Urothelium cell line (cell line): ENCODE measurements around the gene RNF150.
"Not testable (repeated sequence)": the region's sequence is repeated elsewhere in the genome, so short reads cannot be mapped to it uniquely, and the experiment has no call there.

ENCODE experiments used
- DNase-seq: peaks from one replicate; pipeline ENCODE4 v3.0.0; 2011; ENCODE audit warnings: low spot score, mixed read lengths
- FAIRE-seq: peaks from 2 replicates; lab custom pipeline; 2011; peaks lifted over from hg19 to GRCh38; lab: Jason Lieb, UNC

The RNF150 gene

DNA sequence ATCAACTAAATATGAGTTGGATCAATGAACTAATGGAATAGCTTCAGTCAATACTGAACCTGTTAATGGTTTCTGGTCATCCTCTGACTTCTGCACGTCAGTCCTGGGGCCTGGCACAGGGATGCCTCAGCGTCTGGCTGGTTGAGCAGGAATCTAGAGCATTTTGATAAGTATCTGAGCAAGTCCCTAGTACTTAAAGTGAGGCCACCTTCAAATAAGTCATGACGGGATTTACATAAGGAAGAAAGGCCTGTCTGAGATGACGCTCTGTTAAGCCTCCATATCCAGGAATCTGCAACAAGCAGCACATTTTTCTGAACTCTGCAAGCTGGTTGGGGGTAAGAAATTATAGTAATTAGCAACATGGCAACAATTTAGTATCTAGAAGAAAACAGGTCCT lies 293.9 kb downstream of the RNF150 start:
- DNase-seq, result no peak
- no peak for FAIRE-seq

DNA sequence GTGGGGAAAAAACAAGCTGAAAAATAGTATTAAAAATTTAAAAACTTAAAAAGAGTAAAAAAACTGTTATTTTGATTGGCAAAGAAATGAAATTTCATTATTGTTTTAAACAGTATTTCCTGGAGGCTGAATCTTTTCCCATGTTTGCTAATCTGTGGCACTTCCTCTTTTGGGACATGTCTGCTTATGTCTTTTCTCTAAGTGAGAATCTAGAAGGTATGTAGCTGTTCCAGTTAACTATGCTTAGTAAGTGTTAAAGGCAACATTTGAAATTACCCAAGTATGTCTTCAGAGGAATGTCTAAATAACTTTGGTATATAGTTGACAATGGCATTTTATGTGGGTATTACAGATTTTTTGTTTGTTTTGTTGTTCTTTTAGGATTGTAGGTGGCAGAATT lies 295.5 kb downstream of the RNF150 start:
- no peak for FAIRE-seq

DNA sequence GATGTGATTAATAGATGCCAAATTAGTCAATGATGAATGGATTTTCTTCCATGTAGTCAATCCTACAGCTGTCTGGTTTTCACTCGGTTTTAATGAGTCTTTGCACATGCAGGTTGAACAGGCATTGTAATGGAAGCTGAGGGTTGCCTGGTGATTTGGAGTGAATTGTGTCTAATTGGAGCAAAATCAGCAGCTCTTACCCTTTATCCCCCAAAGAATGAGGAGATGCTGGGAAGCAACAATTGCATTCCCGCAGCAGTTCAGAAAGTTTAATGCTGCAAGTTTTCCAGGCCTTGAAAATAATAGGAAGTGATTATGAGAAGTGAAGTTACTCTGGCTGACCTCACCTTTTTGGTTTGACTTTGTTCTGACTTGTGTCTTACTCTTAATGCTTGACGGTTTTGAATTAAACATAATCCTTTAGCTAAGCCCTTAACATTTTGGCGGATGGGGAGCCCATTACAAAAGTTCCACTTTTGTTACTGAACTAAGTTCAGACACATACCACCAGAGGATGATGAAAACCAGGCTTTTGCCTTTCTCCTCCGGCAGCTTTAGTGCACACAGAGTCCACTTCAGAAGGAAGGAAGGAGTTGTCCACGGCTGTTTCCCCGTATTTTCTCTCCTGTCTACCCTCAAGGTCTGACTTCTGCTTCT lies 298.3 kb downstream of the RNF150 start:
- FAIRE-seq (no peak), DNase-seq (no peak)

More for the DNA sequence above, 295.5 kb downstream of the RNF150 start:
- no peak for DNase-seq

DNA sequence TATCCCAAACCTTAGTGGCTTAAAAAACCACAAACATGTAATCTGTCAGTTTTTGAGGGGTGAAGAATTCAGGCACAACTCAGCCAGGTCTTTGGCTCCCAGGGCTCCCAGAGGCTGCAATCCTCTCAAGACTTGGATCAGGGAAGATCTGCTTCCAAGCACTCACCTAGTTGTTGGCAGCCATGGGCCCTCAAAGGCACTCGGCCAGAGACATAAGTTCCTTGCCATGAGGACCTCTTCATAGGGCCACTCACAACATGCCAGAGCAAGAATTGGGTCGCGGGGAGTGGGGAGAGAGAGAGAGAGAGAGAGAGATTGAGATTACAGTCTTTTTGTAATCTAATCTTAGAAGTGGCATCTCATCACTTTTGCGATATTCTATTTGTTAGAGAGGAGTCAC lies 300.0 kb downstream of the RNF150 start:
- DNase-seq (no peak), FAIRE-seq (no peak)

DNA sequence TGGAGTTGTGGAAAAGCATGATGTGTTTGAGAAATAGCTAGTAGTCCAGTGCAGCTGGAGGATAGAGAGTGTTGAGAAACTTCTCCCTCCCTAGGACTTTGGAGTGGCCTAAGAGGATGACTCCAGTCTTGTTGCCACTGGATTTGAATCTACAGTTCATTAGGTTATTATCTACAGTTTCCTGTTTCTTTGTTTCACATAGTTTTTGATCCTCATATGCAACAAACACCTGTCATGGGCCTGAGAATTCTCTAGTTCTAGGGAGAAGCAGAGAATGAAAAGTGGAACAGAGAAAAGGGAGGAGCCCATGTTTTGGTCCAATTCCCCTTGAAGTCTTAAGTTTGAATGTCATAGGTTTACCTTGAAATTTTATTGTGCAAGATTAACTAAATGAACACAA lies 303.4 kb downstream of the RNF150 start:
- no peak for FAIRE-seq

DNA sequence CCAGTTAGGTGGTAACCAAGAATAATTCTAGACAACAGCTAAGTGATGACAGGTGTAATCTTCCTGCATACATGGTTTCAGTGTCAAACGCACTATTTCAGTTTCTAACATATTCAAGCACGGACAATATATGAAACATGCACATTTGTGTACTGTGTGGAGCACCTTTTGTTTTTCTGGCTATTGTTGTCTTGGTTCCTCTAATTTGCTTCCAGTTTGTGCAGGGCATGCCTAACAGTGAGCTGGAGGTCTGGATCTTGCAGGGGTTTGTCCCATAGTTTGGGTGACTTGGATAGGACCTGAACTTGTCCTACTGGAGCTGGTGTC lies 306.6 kb downstream of the RNF150 start:
- no peak for FAIRE-seq
- DNase-seq, result no peak

More for the DNA sequence above, 303.4 kb downstream of the RNF150 start:
- no peak for DNase-seq

DNA sequence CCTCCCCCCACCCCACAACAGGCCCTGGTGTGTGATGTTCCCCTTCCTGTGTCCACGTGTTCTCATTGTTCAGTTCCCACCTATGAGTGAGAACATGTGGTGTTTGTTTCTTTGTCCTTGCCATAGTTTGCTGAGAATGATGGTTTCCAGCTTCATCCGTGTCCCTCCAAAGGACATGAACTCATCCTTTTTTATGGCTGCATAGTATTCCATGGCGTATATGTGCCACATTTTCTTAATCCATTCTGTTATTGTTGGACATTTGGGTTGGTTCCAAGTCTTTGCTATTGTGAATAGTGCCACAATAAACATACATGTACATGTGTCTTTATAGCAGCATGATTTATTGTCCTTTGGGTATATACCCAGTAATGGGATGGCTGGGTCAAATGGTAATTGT lies 312.7 kb downstream of the RNF150 start:
- not testable (repeated sequence) for FAIRE-seq

DNA sequence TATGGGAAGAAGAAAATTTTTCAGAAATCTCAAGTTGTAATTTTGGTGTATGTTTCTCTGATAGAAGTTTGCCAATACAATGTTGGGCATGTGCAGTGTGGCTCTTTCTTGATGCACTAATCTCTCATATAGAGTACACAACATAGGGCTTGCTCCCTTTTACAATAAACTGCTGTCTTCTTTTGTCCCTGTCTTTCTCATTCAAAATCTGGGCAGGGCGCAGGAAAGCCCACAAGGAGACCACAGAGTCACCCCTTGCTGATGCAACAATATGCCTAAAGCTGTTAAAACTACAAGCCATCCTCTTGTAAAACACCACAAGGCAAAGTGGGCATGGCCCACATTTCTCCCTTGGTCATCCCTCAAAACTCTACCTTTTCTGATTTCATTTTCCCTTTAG lies 313.7 kb downstream of the RNF150 start:
- FAIRE-seq, result no peak

More for the DNA sequence above, 312.7 kb downstream of the RNF150 start:
- not testable (repeated sequence) for DNase-seq

DNA sequence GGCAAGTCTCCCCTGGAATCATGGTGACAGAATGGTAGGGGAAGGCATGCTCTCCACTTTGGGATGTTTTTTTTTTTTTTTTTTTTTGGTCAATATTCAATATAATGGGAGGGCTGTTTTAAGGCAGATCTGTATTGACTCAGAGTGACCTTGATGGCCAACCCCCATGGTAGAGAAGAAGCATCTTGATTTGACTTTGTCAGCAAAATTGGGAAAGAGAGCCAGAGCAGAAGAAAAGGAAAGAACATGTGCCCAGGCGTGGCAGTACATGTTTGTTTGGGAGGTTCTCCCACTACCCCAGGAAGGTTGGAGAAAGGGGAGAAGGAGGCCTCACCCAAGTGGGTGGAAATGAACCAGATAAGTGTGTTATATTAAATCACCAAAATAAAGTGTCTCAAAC lies 314.8 kb downstream of the RNF150 start:
- DNase-seq (no peak), FAIRE-seq (no peak)

More for the DNA sequence above, 313.7 kb downstream of the RNF150 start:
- DNase-seq, result no peak

DNA sequence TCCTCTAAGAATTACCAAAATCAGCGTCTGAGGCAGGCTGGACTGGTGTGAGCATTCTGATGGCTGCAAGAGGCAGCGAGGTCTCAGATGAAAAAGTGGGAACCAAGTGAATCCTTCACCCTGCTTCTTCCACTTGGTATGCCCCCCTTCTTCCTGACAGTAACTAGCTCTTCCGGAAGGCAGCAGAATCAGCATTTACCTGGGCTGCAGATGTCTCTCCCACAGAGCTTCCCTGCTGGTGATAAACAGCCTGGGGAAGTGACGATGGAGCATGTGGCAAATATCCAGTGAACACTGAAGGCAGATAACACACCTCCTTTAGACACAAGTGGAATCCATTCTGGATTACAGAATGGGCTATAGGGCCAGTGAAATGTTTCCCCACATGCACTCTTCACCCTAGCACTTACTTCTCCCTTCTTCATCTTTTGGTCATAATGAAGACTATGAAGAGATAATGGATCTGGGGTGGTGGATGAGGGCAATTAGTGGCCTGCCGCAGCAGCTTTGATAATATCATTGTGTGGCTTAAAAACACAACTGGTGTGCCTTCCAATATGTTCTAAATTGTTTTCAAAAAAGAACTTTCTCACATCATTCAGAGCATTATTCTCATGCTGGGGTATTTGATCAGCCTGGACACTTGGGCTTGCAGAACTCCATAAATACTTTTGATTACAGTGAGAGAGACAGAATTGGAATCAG lies 316.3 kb downstream of the RNF150 start:
- DNase-seq, result no peak
- no peak for FAIRE-seq

DNA sequence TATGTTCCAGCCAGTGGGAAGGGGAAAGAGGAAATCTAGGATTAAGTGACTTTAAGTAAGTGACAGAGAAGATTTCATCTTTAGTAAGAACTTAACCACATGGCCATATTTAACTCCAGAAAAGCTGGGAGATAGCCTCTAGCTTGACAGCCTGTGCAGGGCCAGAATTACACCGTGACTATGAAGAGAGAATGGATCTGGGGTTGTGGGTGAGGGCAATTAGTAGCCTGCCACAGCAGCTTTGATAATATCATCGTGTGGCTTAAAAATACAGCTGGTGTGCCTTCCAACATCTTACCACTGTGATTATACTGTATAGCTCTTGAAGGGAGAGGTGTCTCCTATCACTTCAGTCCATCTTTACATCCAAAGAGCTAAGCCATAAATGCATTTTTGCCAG lies 319.5 kb downstream of the RNF150 start:
- FAIRE-seq (no peak), DNase-seq (no peak)

DNA sequence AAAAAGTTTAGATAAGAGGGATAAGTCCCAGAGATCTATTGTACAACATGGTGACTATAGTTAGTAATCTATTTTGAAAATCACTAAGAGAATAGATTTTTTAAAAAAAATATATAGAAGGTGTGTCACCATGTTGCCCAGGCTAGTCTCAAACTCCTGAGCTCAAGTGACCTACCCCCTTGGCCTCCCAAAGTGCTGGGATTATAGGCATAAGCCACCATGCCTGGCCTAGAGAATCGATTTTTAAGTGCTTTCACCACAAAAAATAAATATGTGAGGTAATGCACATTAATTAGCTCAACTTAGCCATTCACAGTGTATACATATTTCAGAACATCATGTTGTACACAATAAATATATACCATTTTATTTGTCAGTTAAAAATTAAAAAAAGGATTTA lies 320.4 kb downstream of the RNF150 start:
- no peak for FAIRE-seq
- DNase-seq, result no peak

DNA sequence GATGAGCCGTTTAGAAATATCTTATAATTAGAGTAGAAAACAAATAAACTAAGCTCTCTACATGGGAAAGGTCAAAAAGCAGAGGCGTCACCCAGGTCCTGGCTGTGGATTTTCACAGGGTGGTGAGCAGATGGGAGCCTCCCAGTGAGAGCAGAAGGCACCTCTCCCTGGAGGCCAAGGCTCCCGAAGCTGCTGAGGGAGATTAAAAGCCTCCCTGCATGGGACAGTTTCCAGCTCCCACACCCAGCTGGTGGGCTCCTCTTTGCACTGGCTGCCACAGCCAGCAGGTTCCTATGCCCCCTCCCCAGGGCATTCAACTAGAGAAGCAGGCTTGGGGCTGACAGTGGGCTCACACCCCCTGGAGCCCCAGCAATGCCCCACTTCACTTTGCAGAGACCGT lies 321.8 kb downstream of the RNF150 start:
- DNase-seq (no peak), FAIRE-seq (no peak)

DNA sequence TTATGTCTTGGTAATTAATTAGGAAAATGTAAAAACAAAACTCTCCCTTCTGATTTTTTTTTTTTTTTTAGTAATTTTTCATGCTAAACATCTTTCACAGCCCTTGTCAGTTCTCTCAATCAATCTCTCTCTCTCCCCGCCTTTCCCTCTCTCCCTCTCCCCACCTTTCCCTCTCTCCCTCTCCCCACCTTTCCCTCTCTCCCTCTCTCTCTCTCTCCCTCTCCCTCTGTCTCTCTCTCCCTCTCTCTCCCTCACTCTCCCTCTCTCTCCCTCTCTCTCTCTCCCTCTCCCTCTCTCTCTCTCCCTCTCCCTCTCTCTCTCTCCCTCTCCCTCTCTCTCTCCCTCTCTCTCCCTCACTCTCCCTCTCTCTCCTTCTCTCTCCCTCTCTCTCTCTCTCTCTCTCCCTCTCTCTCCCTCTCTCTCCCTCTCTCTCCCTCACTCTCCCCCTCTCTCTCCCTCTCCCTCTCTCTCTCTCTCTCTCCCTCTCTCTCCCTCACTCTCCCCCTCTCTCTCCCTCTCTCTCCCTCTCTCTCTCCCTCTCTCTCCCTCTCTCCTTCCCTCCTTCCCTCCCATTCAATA lies 322.6 kb downstream of the RNF150 start:
- not testable (repeated sequence) for DNase-seq, FAIRE-seq
